GM12875 (cell line): ENCODE results near the gene DCHS2.

Experiments used
- H3K4me3 ChIP-seq: one replicate; pipeline ENCODE4 v1.5.1; 2011; ENCODE audit warnings: low read depth, low read length, control low read depth
- TF ChIP-seq, protein P1 (sequence below): IDR thresholded peaks from 2 replicates; pipeline ENCODE4 v1.5.1; 2011; ENCODE audit warnings: low read depth, mild to moderate bottlenecking, control low read depth, inconsistent platforms, low read length, moderate library complexity, borderline replicate concordance; ENCODE audit not compliant: insufficient read depth

The DCHS2 gene

DNA sequence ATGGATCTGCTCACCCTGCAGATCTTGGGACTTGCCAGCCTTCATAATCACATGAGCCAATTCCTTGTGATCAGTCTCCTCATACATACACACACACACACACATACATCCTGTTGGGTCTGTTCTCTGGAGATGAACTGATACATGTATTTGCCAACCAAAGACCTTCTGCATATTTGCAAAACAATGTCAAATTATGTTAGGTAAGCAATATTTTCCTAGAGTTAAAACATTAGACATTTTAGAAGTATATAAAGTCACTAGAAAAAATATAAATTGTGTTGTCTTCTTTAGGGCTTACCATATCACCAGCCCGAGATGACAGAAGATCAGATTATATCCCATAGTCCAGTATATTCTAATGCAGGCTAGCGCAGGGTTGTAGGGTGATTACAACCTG is 156.0 kb downstream of the DCHS2 start:
- H3K4me3 ChIP-seq, result no peak overlapping the region
- TF ChIP-seq, protein P1, sequence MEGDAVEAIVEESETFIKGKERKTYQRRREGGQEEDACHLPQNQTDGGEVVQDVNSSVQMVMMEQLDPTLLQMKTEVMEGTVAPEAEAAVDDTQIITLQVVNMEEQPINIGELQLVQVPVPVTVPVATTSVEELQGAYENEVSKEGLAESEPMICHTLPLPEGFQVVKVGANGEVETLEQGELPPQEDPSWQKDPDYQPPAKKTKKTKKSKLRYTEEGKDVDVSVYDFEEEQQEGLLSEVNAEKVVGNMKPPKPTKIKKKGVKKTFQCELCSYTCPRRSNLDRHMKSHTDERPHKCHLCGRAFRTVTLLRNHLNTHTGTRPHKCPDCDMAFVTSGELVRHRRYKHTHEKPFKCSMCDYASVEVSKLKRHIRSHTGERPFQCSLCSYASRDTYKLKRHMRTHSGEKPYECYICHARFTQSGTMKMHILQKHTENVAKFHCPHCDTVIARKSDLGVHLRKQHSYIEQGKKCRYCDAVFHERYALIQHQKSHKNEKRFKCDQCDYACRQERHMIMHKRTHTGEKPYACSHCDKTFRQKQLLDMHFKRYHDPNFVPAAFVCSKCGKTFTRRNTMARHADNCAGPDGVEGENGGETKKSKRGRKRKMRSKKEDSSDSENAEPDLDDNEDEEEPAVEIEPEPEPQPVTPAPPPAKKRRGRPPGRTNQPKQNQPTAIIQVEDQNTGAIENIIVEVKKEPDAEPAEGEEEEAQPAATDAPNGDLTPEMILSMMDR, result no peak

DNA sequence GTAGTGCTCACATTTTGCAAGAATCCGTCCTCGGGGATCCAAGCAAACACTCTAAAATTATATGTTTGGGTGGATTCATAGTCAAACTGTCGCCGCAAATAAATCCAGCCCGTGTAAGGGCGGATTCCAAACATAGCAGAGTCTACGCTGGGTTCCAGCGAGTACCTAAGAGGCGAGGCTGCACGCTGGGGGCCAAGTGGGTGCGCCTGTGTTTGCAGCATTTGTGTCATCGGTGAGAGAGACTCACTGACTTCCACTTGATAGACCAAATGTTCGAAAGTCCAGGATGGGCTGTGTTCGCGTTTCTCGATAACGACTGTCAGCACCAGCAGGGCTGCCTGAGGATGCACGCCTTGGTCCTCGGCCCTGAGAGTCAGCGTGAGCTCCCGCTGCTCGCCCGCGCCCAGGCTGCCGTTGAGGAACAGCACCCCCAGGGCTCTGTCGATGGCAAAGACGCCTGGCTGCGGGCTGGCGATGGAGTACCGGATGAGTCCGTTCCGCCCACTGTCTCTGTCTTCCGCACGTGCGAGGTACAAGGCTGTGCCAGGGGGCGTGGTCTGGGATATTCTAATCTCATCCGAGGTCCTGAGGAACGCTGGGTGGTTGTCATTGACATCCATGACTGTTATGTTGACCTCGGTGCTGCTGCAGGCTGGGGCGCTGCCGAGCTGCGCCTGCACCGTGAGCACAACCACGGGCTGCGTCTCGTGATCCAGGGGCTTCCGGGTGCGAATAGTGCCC is 158.7 kb downstream of the DCHS2 start:
- TF ChIP-seq, protein P1, result peak; percentile 28; the same call in 1 of the 2 replicates
- H3K4me3 ChIP-seq, result no peak overlapping the region

DNA sequence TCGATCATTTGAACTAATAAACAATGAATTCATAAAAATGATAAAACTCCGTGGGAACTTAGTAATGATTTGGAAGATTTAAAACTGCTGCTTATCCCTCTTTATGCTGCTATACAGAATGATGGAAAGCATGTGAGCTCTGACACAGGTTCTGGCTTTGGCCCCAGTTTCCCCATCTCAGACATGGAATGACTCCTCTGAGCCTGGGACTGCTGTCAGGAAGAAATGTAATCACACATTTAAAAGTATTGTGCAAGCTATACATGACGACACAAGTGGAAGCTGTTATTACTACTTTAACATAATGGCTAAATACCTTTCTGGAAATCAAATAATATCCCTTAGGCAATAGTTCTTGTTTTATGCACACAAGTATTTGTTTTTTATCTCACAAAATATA is 161.7 kb downstream of the DCHS2 start:
- H3K4me3 ChIP-seq, result no peak overlapping the region
- TF ChIP-seq, protein P1, result no peak

DNA sequence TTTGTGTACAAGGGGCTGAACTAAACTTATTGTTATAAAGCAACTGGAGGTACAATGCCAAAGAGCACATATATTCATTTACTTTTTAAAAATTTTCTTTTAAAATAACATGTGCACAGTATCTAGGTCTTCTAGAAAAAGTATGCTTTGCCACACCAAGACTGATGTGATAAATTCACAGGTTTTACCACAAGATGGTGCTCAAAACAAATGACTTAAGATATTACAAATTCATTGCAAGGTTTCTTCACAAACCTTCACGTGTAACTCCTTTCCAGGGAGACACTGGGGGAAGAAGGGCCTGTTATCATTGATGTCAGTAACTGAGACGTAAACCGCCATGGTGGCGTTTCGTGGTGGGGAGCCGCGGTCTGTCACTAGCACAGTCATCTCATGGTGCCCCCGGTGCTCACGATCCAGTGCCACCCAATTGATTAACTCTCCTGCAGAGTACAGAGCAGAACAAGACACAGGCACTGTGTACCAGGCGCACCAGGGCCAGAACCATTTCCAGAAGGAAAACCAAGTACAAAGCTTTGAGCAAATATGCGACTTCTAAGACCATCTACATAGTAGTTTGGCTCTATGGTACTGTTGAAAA is 162.2 kb downstream of the DCHS2 start:
- TF ChIP-seq, protein P1, result peak; percentile 13; the same call in 1 of the 2 replicates

DNA sequence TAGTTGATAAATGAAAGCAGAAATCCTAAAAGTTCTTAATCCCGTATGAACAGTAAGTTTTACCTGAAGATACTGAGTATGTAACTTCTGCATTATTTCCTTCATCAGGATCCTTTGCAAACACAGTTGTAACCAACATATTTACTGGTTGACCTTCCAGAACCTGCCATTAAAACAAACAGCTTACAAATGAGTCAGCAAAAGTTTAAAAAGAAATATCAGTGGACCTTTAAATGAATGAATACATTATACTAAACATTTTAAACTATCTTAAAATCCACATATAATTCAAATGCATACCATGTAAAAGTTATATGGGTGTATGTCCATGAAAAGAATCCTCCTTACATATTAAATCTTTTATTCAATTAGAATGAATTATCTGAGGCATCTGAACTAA is 163.6 kb downstream of the DCHS2 start:
- TF ChIP-seq, protein P1, result no peak

More for the DNA sequence above, 162.2 kb downstream of the DCHS2 start:
- H3K4me3 ChIP-seq, result no peak overlapping the region

DNA sequence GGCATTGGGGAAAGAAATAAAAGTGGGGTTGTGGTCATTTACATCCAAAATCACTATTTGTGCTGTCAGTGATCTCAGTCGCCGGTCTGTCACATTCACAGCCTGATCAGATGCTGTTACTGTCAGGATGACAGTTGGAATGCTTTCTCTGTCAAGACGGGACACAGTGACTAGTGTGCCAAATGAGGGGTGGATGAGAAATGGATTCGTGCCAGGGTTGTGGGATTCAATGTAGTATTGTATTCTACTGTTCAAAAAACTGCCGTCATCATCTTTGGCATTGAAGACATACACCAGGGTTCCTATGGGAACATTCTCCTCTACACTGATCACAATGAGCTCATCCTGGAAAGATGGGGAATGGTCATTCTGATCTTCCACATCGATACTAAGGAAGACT is 171.1 kb downstream of the DCHS2 start:
- H3K4me3 ChIP-seq, result no peak overlapping the region
- TF ChIP-seq, protein P1, result no peak

More for the DNA sequence above, 163.6 kb downstream of the DCHS2 start:
- H3K4me3 ChIP-seq, result no peak overlapping the region

DNA sequence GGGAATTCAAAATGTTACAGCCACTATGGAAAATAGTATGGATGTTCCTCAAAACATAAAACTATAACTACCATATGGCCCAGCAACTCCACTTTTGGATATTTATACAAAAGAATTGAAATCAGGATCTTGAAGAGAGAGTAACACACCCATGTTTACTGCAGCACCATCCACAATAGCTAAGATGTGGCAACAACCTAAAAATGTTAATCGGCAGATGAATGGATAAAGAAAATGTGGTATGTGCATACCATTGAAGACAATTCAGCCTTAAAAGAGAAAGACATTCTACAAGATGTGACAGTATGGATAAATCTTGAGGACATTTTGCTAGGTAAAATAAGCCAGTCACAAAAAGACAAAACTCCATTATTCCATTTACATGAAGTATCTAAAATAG is 171.9 kb downstream of the DCHS2 start:
- H3K4me3 ChIP-seq, result no peak overlapping the region
- TF ChIP-seq, protein P1, result no peak
